WTC11 (cell line): Measurements from ENCODE around the gene NXN. TPM values are rescaled to one million over a fixed set of nuclear protein-coding genes. Genes with fewer than 3 reads are reported as not detected.
A peak's percentile ranks its signal among the peaks of the same experiment; 100 is the strongest.

ENCODE experiments used
- CBFB ChIP-seq: sonication (generic); formaldehyde crosslinking; IDR thresholded peaks from 2 replicates; pipeline ENCODE4 v1.8.1; 2022; ENCODE audit warnings: mild to moderate bottlenecking, low read depth, missing genetic modification reagents
- E2F1 ChIP-seq: sonication (generic); formaldehyde crosslinking; IDR thresholded peaks from 2 replicates; pipeline ENCODE4 v1.8.0; 2022; ENCODE audit warnings: mild to moderate bottlenecking, missing genetic modification reagents
- ELF4 ChIP-seq: sonication (generic); formaldehyde crosslinking; IDR thresholded peaks from 2 replicates; pipeline ENCODE4 v1.8.1; 2022; ENCODE audit warnings: low read depth, mild to moderate bottlenecking, moderate library complexity, missing genetic modification reagents
- EMX1 ChIP-seq: fragments of 250-450 bp; sonication (Bioruptor Pico); IDR thresholded peaks from 2 replicates; pipeline ENCODE4 v1.8.0; 2021; ENCODE audit warnings: mild to moderate bottlenecking
- FOXK1 ChIP-seq: sonication (generic); formaldehyde crosslinking; IDR thresholded peaks from 2 replicates; pipeline ENCODE4 v1.8.0; 2022; ENCODE audit warnings: mild to moderate bottlenecking, moderate library complexity, missing genetic modification reagents
- FOXP1 ChIP-seq: sonication (generic); formaldehyde crosslinking; IDR thresholded peaks from 2 replicates; pipeline ENCODE4 v1.8.0; 2022; ENCODE audit warnings: missing genetic modification reagents, mild to moderate bottlenecking, moderate library complexity, borderline replicate concordance
- GABPB1 ChIP-seq: sonication (generic); formaldehyde crosslinking; IDR thresholded peaks from 2 replicates; pipeline ENCODE4 v1.8.1; 2023; ENCODE audit warnings: mild to moderate bottlenecking, missing genetic modification reagents
- GRHL2 ChIP-seq: fragments of 250-450 bp; sonication (Bioruptor Pico); IDR thresholded peaks from 2 replicates; pipeline ENCODE4 v1.8.0; 2022; ENCODE audit warnings: mild to moderate bottlenecking, moderate library complexity; ENCODE audit not compliant: insufficient replicate concordance, severe bottlenecking
- HMGA2 ChIP-seq: fragments of 250-450 bp; sonication (Bioruptor Pico); IDR thresholded peaks from 2 replicates; pipeline ENCODE4 v1.4.0; 2021; ENCODE audit warnings: mild to moderate bottlenecking, moderate library complexity
- IRF1 ChIP-seq: sonication (generic); formaldehyde crosslinking; IDR thresholded peaks from 2 replicates; pipeline ENCODE4 v1.8.0; 2023; ENCODE audit warnings: missing genetic modification reagents
- JAZF1 ChIP-seq: fragments of 250-450 bp; sonication (Bioruptor Pico); IDR thresholded peaks from 2 replicates; pipeline ENCODE4 v1.9.0; 2021; ENCODE audit warnings: moderate library complexity, mild to moderate bottlenecking, inconsistent platforms
- NFE2L1 ChIP-seq: sonication (generic); formaldehyde crosslinking; IDR thresholded peaks from 2 replicates; pipeline ENCODE4 v1.8.1; 2023; ENCODE audit warnings: missing genetic modification reagents
- NFYB ChIP-seq: sonication (generic); formaldehyde crosslinking; conservative IDR thresholded peaks from 2 replicates; pipeline ENCODE4 v1.8.0; 2022; ENCODE audit warnings: low read depth, missing genetic modification reagents
- NR1H2 ChIP-seq: sonication (generic); formaldehyde crosslinking; IDR thresholded peaks from 2 replicates; pipeline ENCODE4 v1.9.0; 2021; ENCODE audit warnings: mild to moderate bottlenecking, moderate library complexity, missing genetic modification reagents
- NR2C2 ChIP-seq: sonication (generic); formaldehyde crosslinking; IDR thresholded peaks from 2 replicates; pipeline ENCODE4 v1.8.0; 2022; ENCODE audit warnings: mild to moderate bottlenecking, missing genetic modification reagents
- RORB ChIP-seq: fragments of 250-450 bp; sonication (Bioruptor Pico); IDR thresholded peaks from 2 replicates; pipeline ENCODE4 v1.9.0; 2021; ENCODE audit warnings: mild to moderate bottlenecking
- SP1 ChIP-seq: sonication (generic); formaldehyde crosslinking; conservative IDR thresholded peaks from 2 replicates; pipeline ENCODE4 v1.8.1; 2022; ENCODE audit warnings: missing genetic modification reagents
- ZNF232 ChIP-seq: sonication (generic); formaldehyde crosslinking; IDR thresholded peaks from 2 replicates; pipeline ENCODE4 v1.8.0; 2022; ENCODE audit warnings: mild to moderate bottlenecking, missing genetic modification reagents
- ZNF396 ChIP-seq: fragments of 250-450 bp; sonication (Bioruptor Pico); IDR thresholded peaks from 2 replicates; pipeline ENCODE4 v1.8.0; 2021; ENCODE audit warnings: mild to moderate bottlenecking, moderate library complexity, borderline replicate concordance
- ZNF425 ChIP-seq: fragments of 250-450 bp; sonication (Bioruptor Pico); conservative IDR thresholded peaks from 2 replicates; pipeline ENCODE4 v1.9.0; 2021; ENCODE audit warnings: mild to moderate bottlenecking
- total RNA-seq: library from RNA; stranded (reverse); gene quantifications from 3 replicates; pipeline ENCODE4 v1.2.3, GENCODE V29; 2021
- TF ChIP-seq, protein P1 (sequence below): sonication (generic); formaldehyde crosslinking; IDR thresholded peaks from 2 replicates; pipeline ENCODE4 v1.8.1; 2023; ENCODE audit warnings: mild to moderate bottlenecking, missing genetic modification reagents
- TF ChIP-seq, protein P2 (sequence below): sonication (generic); formaldehyde crosslinking; IDR thresholded peaks from 2 replicates; pipeline ENCODE4 v1.8.1; 2023; ENCODE audit warnings: mild to moderate bottlenecking, missing genetic modification reagents, moderate library complexity
- TF ChIP-seq, protein P3 (sequence below): sonication (generic); formaldehyde crosslinking; IDR thresholded peaks from 2 replicates; pipeline ENCODE4 v1.8.1; 2022; ENCODE audit warnings: missing genetic modification reagents, borderline replicate concordance
- TF ChIP-seq, protein P4 (sequence below): sonication (generic); formaldehyde crosslinking; IDR thresholded peaks from 2 replicates; pipeline ENCODE4 v1.8.1; 2022; ENCODE audit warnings: low read depth, mild to moderate bottlenecking, moderate library complexity, missing genetic modification reagents, borderline replicate concordance
- TF ChIP-seq, protein P5 (sequence below): sonication (generic); formaldehyde crosslinking; IDR thresholded peaks from 2 replicates; pipeline ENCODE4 v1.8.1; 2023; ENCODE audit warnings: mild to moderate bottlenecking, missing genetic modification reagents, moderate library complexity
- TF ChIP-seq, protein P6 (sequence below): fragments of 250-450 bp; sonication (Bioruptor Pico); IDR thresholded peaks from 2 replicates; pipeline ENCODE4 v2.1.2; 2022; ENCODE audit warnings: mild to moderate bottlenecking, moderate library complexity

The NXN gene
- total RNA-seq, 1 experiment from 2014 or later: 96.8 TPM

DNA sequence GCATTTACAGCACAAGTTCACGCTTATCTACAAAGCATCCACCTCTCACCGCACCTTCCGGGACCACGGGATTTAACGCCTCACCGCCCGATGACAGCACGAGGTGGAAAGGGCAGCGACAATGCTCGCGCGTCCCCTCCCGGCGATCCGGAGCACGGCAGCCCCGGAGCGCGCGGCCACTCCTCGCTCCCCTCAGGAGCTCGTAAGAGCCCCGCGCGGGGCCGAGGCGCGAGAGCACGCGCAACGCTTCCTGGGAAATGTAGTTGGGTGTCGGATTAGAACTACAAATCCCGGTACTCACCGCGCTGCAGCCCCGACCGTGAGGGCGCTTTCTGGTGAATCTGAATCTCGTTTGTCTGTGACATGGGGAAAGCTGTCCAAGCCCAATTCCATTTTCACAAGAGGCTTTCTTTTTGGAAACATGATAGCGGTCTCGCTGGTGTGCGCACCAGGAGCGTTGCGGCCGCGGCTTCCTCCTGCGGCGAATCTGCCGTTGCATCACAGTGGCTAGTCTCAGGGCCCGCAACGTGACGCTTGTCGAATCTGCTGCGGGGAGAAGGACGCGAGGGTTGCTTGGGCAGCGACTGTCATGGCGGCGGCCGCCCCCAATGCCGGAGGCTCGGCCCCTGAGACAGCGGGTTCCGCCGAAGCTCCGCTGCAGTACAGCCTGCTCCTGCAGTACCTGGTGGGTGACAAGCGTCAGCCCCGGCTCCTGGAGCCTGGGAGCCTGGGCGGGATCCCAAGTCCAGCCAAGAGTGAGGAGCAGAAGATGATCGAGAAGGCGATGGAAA, 17.2 kb upstream of the NXN start, which contains the start of gene TIMM22 (continued):
- peak; percentile 84 for TF ChIP-seq FOXK1 (CRISPR knock-in tag)
- TF ChIP-seq JAZF1: no peak
- 0 out of 2 replicates have a peak, but pooled peaks have one; percentile 80 for TF ChIP-seq E2F1
- no peak for TF ChIP-seq ELF4 (CRISPR knock-in tag)
- TF ChIP-seq IRF1 (CRISPR knock-in tag): peak; percentile 48; the same call in 1 of the 2 replicates
- no peak for TF ChIP-seq GRHL2 (CRISPR knock-in tag)
- no peak for TF ChIP-seq NR1H2 (CRISPR knock-in tag)
- TF ChIP-seq, protein P1, sequence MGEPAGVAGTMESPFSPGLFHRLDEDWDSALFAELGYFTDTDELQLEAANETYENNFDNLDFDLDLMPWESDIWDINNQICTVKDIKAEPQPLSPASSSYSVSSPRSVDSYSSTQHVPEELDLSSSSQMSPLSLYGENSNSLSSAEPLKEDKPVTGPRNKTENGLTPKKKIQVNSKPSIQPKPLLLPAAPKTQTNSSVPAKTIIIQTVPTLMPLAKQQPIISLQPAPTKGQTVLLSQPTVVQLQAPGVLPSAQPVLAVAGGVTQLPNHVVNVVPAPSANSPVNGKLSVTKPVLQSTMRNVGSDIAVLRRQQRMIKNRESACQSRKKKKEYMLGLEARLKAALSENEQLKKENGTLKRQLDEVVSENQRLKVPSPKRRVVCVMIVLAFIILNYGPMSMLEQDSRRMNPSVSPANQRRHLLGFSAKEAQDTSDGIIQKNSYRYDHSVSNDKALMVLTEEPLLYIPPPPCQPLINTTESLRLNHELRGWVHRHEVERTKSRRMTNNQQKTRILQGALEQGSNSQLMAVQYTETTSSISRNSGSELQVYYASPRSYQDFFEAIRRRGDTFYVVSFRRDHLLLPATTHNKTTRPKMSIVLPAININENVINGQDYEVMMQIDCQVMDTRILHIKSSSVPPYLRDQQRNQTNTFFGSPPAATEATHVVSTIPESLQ (CRISPR knock-in tag): no peak
- TF ChIP-seq GABPB1 (CRISPR knock-in tag): peak; percentile 39; the same call in 1 of the 2 replicates
- no peak; the same call in 1 of the 2 replicates for TF ChIP-seq HMGA2
- TF ChIP-seq, protein P2, sequence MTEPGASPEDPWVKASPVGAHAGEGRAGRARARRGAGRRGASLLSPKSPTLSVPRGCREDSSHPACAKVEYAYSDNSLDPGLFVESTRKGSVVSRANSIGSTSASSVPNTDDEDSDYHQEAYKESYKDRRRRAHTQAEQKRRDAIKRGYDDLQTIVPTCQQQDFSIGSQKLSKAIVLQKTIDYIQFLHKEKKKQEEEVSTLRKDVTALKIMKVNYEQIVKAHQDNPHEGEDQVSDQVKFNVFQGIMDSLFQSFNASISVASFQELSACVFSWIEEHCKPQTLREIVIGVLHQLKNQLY (CRISPR knock-in tag): peak; percentile 34; the same call in 1 of the 2 replicates
- TF ChIP-seq, protein P3, sequence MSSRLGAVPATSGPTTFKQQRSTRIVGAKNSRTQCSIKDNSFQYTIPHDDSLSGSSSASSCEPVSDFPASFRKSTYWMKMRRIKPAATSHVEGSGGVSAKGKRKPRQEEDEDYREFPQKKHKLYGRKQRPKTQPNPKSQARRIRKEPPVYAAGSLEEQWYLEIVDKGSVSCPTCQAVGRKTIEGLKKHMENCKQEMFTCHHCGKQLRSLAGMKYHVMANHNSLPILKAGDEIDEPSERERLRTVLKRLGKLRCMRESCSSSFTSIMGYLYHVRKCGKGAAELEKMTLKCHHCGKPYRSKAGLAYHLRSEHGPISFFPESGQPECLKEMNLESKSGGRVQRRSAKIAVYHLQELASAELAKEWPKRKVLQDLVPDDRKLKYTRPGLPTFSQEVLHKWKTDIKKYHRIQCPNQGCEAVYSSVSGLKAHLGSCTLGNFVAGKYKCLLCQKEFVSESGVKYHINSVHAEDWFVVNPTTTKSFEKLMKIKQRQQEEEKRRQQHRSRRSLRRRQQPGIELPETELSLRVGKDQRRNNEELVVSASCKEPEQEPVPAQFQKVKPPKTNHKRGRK (CRISPR knock-in tag): no peak
- no peak for TF ChIP-seq NR2C2 (CRISPR knock-in tag)
- TF ChIP-seq, protein P4, sequence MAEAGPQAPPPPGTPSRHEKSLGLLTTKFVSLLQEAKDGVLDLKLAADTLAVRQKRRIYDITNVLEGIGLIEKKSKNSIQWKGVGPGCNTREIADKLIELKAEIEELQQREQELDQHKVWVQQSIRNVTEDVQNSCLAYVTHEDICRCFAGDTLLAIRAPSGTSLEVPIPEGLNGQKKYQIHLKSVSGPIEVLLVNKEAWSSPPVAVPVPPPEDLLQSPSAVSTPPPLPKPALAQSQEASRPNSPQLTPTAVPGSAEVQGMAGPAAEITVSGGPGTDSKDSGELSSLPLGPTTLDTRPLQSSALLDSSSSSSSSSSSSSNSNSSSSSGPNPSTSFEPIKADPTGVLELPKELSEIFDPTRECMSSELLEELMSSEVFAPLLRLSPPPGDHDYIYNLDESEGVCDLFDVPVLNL (CRISPR knock-in tag): no peak
- TF ChIP-seq EMX1 (CRISPR knock-in tag): no peak
- TF ChIP-seq FOXP1 (CRISPR knock-in tag): no peak; the same call in 1 of the 2 replicates
- 0 out of 2 replicates have a peak, but pooled peaks have one; percentile 80 for TF ChIP-seq CBFB (CRISPR knock-in tag)
- no peak for TF ChIP-seq ZNF396 (CRISPR knock-in tag)
- peak; percentile 90 for TF ChIP-seq ZNF232
- no peak for TF ChIP-seq ZNF425 (CRISPR knock-in tag)
- TF ChIP-seq SP1: peak; percentile 46; the same call in 1 of the 2 replicates
- TF ChIP-seq NFE2L1 (CRISPR knock-in tag): peak; percentile 78; the same call in 1 of the 2 replicates
- 0 out of 2 replicates have a peak, but pooled peaks have one; percentile 23 for TF ChIP-seq NFYB (CRISPR knock-in tag)
- TF ChIP-seq, protein P5, sequence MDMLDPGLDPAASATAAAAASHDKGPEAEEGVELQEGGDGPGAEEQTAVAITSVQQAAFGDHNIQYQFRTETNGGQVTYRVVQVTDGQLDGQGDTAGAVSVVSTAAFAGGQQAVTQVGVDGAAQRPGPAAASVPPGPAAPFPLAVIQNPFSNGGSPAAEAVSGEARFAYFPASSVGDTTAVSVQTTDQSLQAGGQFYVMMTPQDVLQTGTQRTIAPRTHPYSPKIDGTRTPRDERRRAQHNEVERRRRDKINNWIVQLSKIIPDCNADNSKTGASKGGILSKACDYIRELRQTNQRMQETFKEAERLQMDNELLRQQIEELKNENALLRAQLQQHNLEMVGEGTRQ (CRISPR knock-in tag): peak; percentile 89
- TF ChIP-seq RORB (CRISPR knock-in tag): no peak
- TF ChIP-seq, protein P6, sequence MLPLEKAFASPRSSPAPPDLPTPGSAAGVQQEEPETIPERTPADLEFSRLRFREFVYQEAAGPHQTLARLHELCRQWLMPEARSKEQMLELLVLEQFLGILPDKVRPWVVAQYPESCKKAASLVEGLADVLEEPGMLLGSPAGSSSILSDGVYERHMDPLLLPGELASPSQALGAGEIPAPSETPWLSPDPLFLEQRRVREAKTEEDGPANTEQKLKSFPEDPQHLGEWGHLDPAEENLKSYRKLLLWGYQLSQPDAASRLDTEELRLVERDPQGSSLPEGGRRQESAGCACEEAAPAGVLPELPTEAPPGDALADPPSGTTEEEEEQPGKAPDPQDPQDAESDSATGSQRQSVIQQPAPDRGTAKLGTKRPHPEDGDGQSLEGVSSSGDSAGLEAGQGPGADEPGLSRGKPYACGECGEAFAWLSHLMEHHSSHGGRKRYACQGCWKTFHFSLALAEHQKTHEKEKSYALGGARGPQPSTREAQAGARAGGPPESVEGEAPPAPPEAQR (CRISPR knock-in tag): 0 out of 2 replicates have a peak, but pooled peaks have one; percentile 1
